HepG2 (cell line): ENCODE measurements around the gene SHISAL1. TPM values are rescaled to one million over a fixed set of nuclear protein-coding genes. Genes with fewer than 3 reads are reported as not detected.

Source experiments
- ATAC-seq: fragments of 200-7000 bp; cut with Tn5 transposase; 3 replicates; pipeline ENCODE4 v1.9.1; 2020; ENCODE audit warnings: mild to moderate bottlenecking, moderate library complexity
- BruUV-seq: library from RNA; stranded (reverse); fragments of 400-500 nt; replicated peaks from 2 replicates; lab custom pipeline; 2021; lab: Mats Ljungman, UMichigan
- CTCF ChIA-PET: fragments of 300-600 bp; formaldehyde crosslinking; extraction: SDS; loops from one replicate; lab custom pipeline; 2021; ENCODE audit warnings: low total read pairs, inconsistent platforms, low intra/inter-chr PET ratio; lab: Yijun Ruan, JAX
- POLR2A ChIA-PET: fragments of 350-600 bp; sonication (Branson Sonifier 250); formaldehyde crosslinking; loops from one replicate; lab custom pipeline; 2020; ENCODE audit warnings: antibody characterized with exemption, inconsistent platforms; lab: Yijun Ruan, JAX
- DNase-seq: peaks from one replicate; pipeline ENCODE4 v3.0.0-alpha.2; 2015; ENCODE audit warnings: low spot score
- FAIRE-seq: peaks from 3 replicates; lab custom pipeline; 2011; peaks lifted over from hg19 to GRCh38; lab: Jason Lieb, UNC
- H2AFZ ChIP-seq: one replicate; pipeline ENCODE4 v1.6.1; 2011; ENCODE audit warnings: low read length, inconsistent platforms
- H3K27ac ChIP-seq: fragments of 300-600 bp; 3 replicates; pipeline ENCODE4 v1.8.0; 2011; ENCODE audit warnings: mixed run types, mild to moderate bottlenecking, mixed read lengths, low read length, inconsistent platforms; ENCODE audit not compliant: insufficient read depth; ENCODE audit errors: extremely low read length
- H3K27me3 ChIP-seq, 2 experiments: fragments of 200-600 bp in 1 of 2; 2 replicates in 1 of 2; 3 replicates in 1 of 2; pipeline versions ENCODE4 v1.6.0 to v1.8.0; 2011; ENCODE audit warnings: low read length in 2 of 2, mild to moderate bottlenecking in 2 of 2, moderate library complexity in 2 of 2, inconsistent platforms in 1 of 2; ENCODE audit not compliant: insufficient read depth in 2 of 2, control insufficient read depth in 1 of 2
- H3K36me3 ChIP-seq, 2 experiments: fragments of 200-600 bp in 1 of 2; replicated peaks in 1 of 2; 2 replicates in 1 of 2; 3 replicates in 1 of 2; pipeline versions ENCODE4 v1.5.1 to v1.8.0; 2011; ENCODE audit warnings: low read length in 2 of 2, inconsistent platforms in 1 of 2; ENCODE audit not compliant: insufficient read depth in 2 of 2, control insufficient read depth in 1 of 2
- H3K4me1 ChIP-seq: 2 replicates; pipeline ENCODE4 v1.5.1; 2012; ENCODE audit warnings: low read length, inconsistent platforms; ENCODE audit not compliant: insufficient read depth
- H3K4me2 ChIP-seq: 2 replicates; pipeline ENCODE4 v1.6.0; 2011; ENCODE audit warnings: low read depth, low read length, inconsistent platforms
- H3K4me3 ChIP-seq, 3 experiments: fragments of 200-600 bp in 1 of 3; sonication (generic), shearing (Covaris generic) in 1 of 3; replicated peaks in 1 of 3; 2 replicates each; pipeline ENCODE4 v1.5.1; 2011 to 2016; ENCODE audit warnings: low read length in 3 of 3, inconsistent platforms in 2 of 3, low read depth in 2 of 3, mild to moderate bottlenecking in 2 of 3, control low read depth in 1 of 3, mixed read lengths in 1 of 3; ENCODE audit not compliant: insufficient read depth in 1 of 3
- H3K79me2 ChIP-seq: one replicate; pipeline ENCODE4 v1.6.1; 2011; ENCODE audit warnings: low read length, inconsistent platforms; ENCODE audit not compliant: insufficient read depth
- H3K9ac ChIP-seq: 2 replicates; pipeline ENCODE4 v1.6.0; 2011; ENCODE audit warnings: mild to moderate bottlenecking, low read depth, low read length, inconsistent platforms; ENCODE audit not compliant: insufficient read depth
- H3K9me3 ChIP-seq: 2 replicates; pipeline ENCODE4 v1.5.1; 2012; ENCODE audit warnings: mild to moderate bottlenecking, low read length
- H4K20me1 ChIP-seq: 2 replicates; pipeline ENCODE4 v1.6.0; 2011; ENCODE audit warnings: inconsistent platforms, mild to moderate bottlenecking, low read length, moderate library complexity; ENCODE audit not compliant: insufficient read depth
- CBX5 ChIP-seq: sonication (generic); formaldehyde crosslinking; IDR thresholded peaks from 2 replicates; pipeline ENCODE4 v1.4.0; 2020; ENCODE audit warnings: missing genetic modification reagents, borderline replicate concordance
- EEA1 ChIP-seq: sonication (generic); formaldehyde crosslinking; IDR thresholded peaks from 2 replicates; pipeline ENCODE4 v1.5.1; 2020; ENCODE audit warnings: mild to moderate bottlenecking, missing genetic modification reagents, borderline replicate concordance
- FOXA1 ChIP-seq, 2 experiments: fragments of 450-650 bp in 1 of 2; sonication (generic) in 1 of 2; formaldehyde crosslinking in 1 of 2; IDR thresholded peaks; 2 replicates each; pipeline versions ENCODE4 v1.4.0 to v1.6.1; 2016 to 2020; ENCODE audit warnings: missing genetic modification reagents in 1 of 2
- NR1H2 ChIP-seq: sonication (generic); formaldehyde crosslinking; IDR thresholded peaks from 2 replicates; pipeline ENCODE4 v1.8.1; 2022; ENCODE audit warnings: low read depth, missing genetic modification reagents, borderline replicate concordance
- SKIL ChIP-seq: sonication (generic); formaldehyde crosslinking; IDR thresholded peaks from 2 replicates; pipeline ENCODE4 v1.8.0; 2022; ENCODE audit warnings: missing genetic modification reagents, mild to moderate bottlenecking, moderate library complexity, borderline replicate concordance
- SOX13 ChIP-seq, 3 experiments: fragments of 450-650 bp in 1 of 3; sonication (generic) in 1 of 3; formaldehyde crosslinking in 1 of 3; IDR thresholded peaks in 2 of 3; conservative IDR thresholded peaks in 1 of 3; 2 replicates each; pipeline versions ENCODE4 v1.5.0 to v1.6.1; 2016 to 2020; ENCODE audit warnings: antibody characterized with exemption in 1 of 3, mild to moderate bottlenecking in 1 of 3, missing compliant biosample characterization in 1 of 3, missing genetic modification reagents in 1 of 3, moderate library complexity in 1 of 3
- UBTF ChIP-seq: sonication (generic); formaldehyde crosslinking; IDR thresholded peaks from 2 replicates; pipeline ENCODE4 v1.4.0; 2020; ENCODE audit warnings: mild to moderate bottlenecking, missing genetic modification reagents
- ZNF562 ChIP-seq: sonication (generic); formaldehyde crosslinking; IDR thresholded peaks from 2 replicates; pipeline ENCODE4 v1.8.0; 2022; ENCODE audit warnings: missing genetic modification reagents, borderline replicate concordance
- ZNF615 ChIP-seq: sonication (generic); formaldehyde crosslinking; IDR thresholded peaks from 2 replicates; pipeline ENCODE4 v1.5.0; 2020; ENCODE audit warnings: mild to moderate bottlenecking, missing genetic modification reagents, borderline replicate concordance
- ZNF766 ChIP-seq: sonication (generic); formaldehyde crosslinking; IDR thresholded peaks from 2 replicates; pipeline ENCODE4 v1.5.0; 2020; ENCODE audit warnings: missing genetic modification reagents, borderline replicate concordance
- WGBS: methylation state at CpG from one replicate; pipeline ENCODE4 v1.1.6; 2017; ENCODE audit warnings: low lambda C conversion rate; 5-methylcytosine and 5-hydroxymethylcytosine counted together
- in situ Hi-C: cut with HindIII; loops from 2 replicates; pipeline ENCODE4 v1.10.0; 2017; ENCODE audit warnings: low pct_unique_long_range_greater_than_20kb; ENCODE audit not compliant: extremely low pct_ligation_motif_present
- intact Hi-C: fragments of 100-400 bp; cut with micrococcal nuclease; formaldehyde crosslinking; loops from one replicate; pipeline ENCODE4 v1.10.0; 2022; ENCODE audit not compliant: unreplicated experiment
- polyA plus RNA-seq, 8 experiments: library from polyadenylated mRNA; depleted of rRNA in 3 of 8; stranded (reverse) in 7 of 8; unstranded in 1 of 8; fragments of >200 nt; fragmentation: Illumina TruSeq in 4 of 8; extraction: Trizol in 4 of 8; gene quantifications; 2 replicates each; pipeline versions ENCODE4 v1.2.1 to v1.2.3, GENCODE V29; 2011 to 2016; ENCODE audit warnings: low read depth in 4 of 8, missing spikeins in 1 of 8, mixed read lengths in 1 of 8; ENCODE audit not compliant: insufficient read depth in 1 of 8
- total RNA-seq, 5 experiments: library from RNA; depleted of rRNA; stranded (reverse); fragments of >200 nt; fragmentation: Illumina TruSeq; extraction: Trizol; gene quantifications; 2 replicates each; pipeline ENCODE4 v1.2.3, GENCODE V29; 2016; ENCODE audit warnings: low read depth in 1 of 5
- TF ChIP-seq, protein P1 (sequence below): IDR thresholded peaks from 2 replicates; pipeline ENCODE4 v1.6.1; 2016

The SHISAL1 gene
- total and polyA plus RNA-seq, 2 of the 13 experiments (the other 11 are each of a cell fraction or from before 2014, with no cell fraction given), result not detected

DNA sequence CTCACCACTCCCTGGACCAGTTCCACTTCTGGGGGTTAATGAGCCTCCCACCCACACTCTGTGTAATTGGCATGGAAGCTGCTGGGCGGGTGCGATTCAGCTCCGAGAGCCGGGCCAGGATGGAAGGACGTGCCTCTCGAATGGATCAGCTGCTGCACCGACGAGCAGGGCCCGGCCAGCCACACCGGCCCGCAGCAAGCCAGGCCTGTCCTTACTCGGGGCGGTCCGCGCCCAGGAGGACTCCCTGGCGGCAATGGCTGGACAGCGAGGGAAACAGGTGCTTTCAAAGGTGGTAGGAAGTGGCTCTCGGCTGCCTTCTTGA is 4.3 kb upstream of the SHISAL1 start (continued):
- TF ChIP-seq UBTF (CRISPR knock-in tag) (no peak), ZNF766 (CRISPR knock-in tag) (no peak), ZNF615 (CRISPR knock-in tag) (no peak)

DNA sequence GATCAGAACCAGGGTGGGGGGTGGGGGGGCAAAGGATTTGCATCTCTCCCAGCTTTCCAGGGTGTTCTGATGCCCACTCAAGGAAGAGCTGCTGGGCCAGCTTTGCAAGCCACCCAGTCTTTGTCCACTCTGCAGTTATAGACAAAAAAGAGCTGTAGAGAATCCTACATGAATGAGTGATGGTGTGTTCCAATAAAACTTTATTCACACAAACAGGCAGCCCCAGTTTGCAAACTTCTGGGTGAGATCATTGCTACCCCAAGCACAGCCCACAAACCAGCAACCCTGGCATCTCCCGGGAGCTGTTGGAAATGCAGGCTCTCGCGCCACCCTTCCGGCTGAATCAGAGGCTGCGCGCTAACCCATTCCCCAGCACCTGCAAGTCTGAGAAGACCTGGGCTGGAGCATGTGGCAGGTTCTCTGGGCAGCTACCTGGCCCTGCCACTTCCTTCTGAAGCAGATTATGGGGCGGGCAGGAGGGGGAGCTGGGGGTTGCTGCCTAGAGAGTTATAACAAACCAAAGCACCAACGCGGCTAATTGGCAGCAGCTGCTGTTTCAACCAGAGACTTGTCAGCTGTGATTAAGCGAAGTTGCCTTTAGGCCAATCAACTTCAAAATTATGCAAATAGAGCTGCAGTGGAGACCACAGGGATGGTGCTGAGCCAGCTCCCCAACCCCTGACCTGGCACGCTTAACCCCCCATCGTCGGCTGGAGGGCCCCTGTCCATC is 3.8 kb upstream of the SHISAL1 start:
- FAIRE-seq (no peak), DNase-seq (no peak), ATAC-seq (no peak)
- no TSS peak for BruUV-seq
- H3K4me3 ChIP-seq, result no peak overlapping the region
- no peak overlapping the region for H3K9ac ChIP-seq
- H3K36me3 ChIP-seq, result no peaks in the 10 kb centered on the region
- intact Hi-C loops (no loop called here), in situ Hi-C loops (no loop called here)
- CTCF ChIA-PET, result no interaction called here
- POLR2A ChIA-PET, result no interaction called here
- H3K9me3 ChIP-seq, result no peaks in the 10 kb centered on the region
- no peak for TF ChIP-seq SKIL (CRISPR knock-in tag)
- TF ChIP-seq CBX5 (CRISPR knock-in tag), result no peak
- TF ChIP-seq FOXA1 (IDR thresholded peaks at IDR 0.05), result no peak
- TF ChIP-seq FOXA1 (CRISPR knock-in tag; IDR thresholded peaks at IDR 0.05), result no peak
- TF ChIP-seq EEA1 (CRISPR knock-in tag), result no peak
- TF ChIP-seq SOX13 (IDR thresholded peaks at IDR 0.05), result no peak
- no peak for TF ChIP-seq SOX13 (CRISPR knock-in tag; conservative IDR thresholded peaks at IDR 0.05 in 1 of 2, IDR thresholded peaks at IDR 0.05 in 1 of 2)
- TF ChIP-seq, protein P1, sequence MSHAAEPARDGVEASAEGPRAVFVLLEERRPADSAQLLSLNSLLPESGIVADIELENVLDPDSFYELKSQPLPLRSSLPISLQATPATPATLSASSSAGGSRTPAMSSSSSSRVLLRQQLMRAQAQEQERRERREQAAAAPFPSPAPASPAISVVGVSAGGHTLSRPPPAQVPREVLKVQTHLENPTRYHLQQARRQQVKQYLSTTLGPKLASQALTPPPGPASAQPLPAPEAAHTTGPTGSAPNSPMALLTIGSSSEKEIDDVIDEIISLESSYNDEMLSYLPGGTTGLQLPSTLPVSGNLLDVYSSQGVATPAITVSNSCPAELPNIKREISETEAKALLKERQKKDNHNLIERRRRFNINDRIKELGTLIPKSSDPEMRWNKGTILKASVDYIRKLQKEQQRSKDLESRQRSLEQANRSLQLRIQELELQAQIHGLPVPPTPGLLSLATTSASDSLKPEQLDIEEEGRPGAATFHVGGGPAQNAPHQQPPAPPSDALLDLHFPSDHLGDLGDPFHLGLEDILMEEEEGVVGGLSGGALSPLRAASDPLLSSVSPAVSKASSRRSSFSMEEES (CRISPR knock-in tag), result no peak
- TF ChIP-seq ZNF562, result no peak
- no peak for TF ChIP-seq NR1H2 (CRISPR knock-in tag)
- H3K79me2 ChIP-seq, result no peaks in the 10 kb centered on the region
- H3K4me2 ChIP-seq, result no peak overlapping the region
- peaks cover 9 to 31% of the 10 kb centered on the region in 2 experiments; a peak in 4 of 5 replicates for H3K27me3 ChIP-seq
- H4K20me1 ChIP-seq, result no peaks in the 10 kb centered on the region
- H3K27ac ChIP-seq, result no peak overlapping the region
- no peak overlapping the region for H2AFZ ChIP-seq
- WGBS, result 10% methylated on average over 2 of the region's 13 CpGs
- no peaks in the 10 kb centered on the region for H3K4me1 ChIP-seq
